AG09309 (cell line): ENCODE results near the gene ITK.

Experiments used
- DNase-seq: peaks from one replicate; pipeline ENCODE4 v3.0.0-alpha.2; 2010; ENCODE audit warnings: low read depth
- H3K4me3 ChIP-seq: 2 replicates; pipeline ENCODE4 v1.5.1; 2011; ENCODE audit warnings: mild to moderate bottlenecking, low read depth, low read length, moderate library complexity; ENCODE audit not compliant: control insufficient read depth
- CTCF ChIP-seq: IDR thresholded peaks from 2 replicates; pipeline ENCODE4 v1.5.1; 2011; ENCODE audit warnings: mild to moderate bottlenecking, low read depth, low read length, inconsistent platforms; ENCODE audit not compliant: insufficient read depth, control insufficient read depth; ENCODE audit errors: missing control alignments

ITK gene

GRCh38 chr5:157167214-157167621 lies 13.4 kb upstream of the ITK start:
- peak; percentile 75 for DNase-seq
- no peak overlapping the region for H3K4me3 ChIP-seq
- no peak for TF ChIP-seq CTCF

- TF ChIP-seq CTCF = no peak
- no peak overlapping the region for H3K4me3 ChIP-seq
- no peak for DNase-seq
These were observed 12.4 kb upstream of the ITK start for GRCh38 chr5:157168286-157168685.

- no peak overlapping the region for H3K4me3 ChIP-seq
- no peak for DNase-seq
- TF ChIP-seq CTCF = no peak
These were observed 8.2 kb upstream of the ITK start for GRCh38 chr5:157172403-157172802.

- DNase-seq = no peak
- no peak overlapping the region for H3K4me3 ChIP-seq
- TF ChIP-seq CTCF = no peak
These were observed 5.5 kb upstream of the ITK start for GRCh38 chr5:157175071-157175612.

- no peak for DNase-seq
- no peak for TF ChIP-seq CTCF
- H3K4me3 ChIP-seq = no peak overlapping the region
These were observed 2.7 kb upstream of the ITK start for GRCh38 chr5:157177953-157178352.

- H3K4me3 ChIP-seq = no peak overlapping the region
- no peak for TF ChIP-seq CTCF
- no peak for DNase-seq
These were observed 1.7 kb upstream of the ITK start for GRCh38 chr5:157178966-157179365.
